HepG2 (cell line): Measurements from ENCODE around the gene USP36. TPM values are rescaled to one million over a fixed set of nuclear protein-coding genes. Genes with fewer than 3 reads are reported as not detected.
"Not testable (repeated sequence)": the region's sequence is repeated elsewhere in the genome, so short reads cannot be mapped to it uniquely, and the experiment has no call there.

Source experiments
- ATAC-seq: fragments of 200-7000 bp; cut with Tn5 transposase; 3 replicates; pipeline ENCODE4 v1.9.1; 2020; ENCODE audit warnings: mild to moderate bottlenecking, moderate library complexity
- BruUV-seq: library from RNA; stranded (reverse); fragments of 400-500 nt; replicated peaks from 2 replicates; lab custom pipeline; 2021; lab: Mats Ljungman, UMichigan
- CTCF ChIA-PET: fragments of 300-600 bp; formaldehyde crosslinking; extraction: SDS; loops from one replicate; lab custom pipeline; 2021; ENCODE audit warnings: low total read pairs, inconsistent platforms, low intra/inter-chr PET ratio; lab: Yijun Ruan, JAX
- POLR2A ChIA-PET: fragments of 350-600 bp; sonication (Branson Sonifier 250); formaldehyde crosslinking; loops from one replicate; lab custom pipeline; 2020; ENCODE audit warnings: antibody characterized with exemption, inconsistent platforms; lab: Yijun Ruan, JAX
- DNase-seq: peaks from one replicate; pipeline ENCODE4 v3.0.0-alpha.2; 2015; ENCODE audit warnings: low spot score
- FAIRE-seq: peaks from 3 replicates; lab custom pipeline; 2011; peaks lifted over from hg19 to GRCh38; lab: Jason Lieb, UNC
- H2AFZ ChIP-seq: one replicate; pipeline ENCODE4 v1.6.1; 2011; ENCODE audit warnings: low read length, inconsistent platforms
- H3K27ac ChIP-seq: fragments of 300-600 bp; 3 replicates; pipeline ENCODE4 v1.8.0; 2011; ENCODE audit warnings: mixed run types, mild to moderate bottlenecking, mixed read lengths, low read length, inconsistent platforms; ENCODE audit not compliant: insufficient read depth; ENCODE audit errors: extremely low read length
- H3K27me3 ChIP-seq, 2 experiments: fragments of 200-600 bp in 1 of 2; 2 replicates in 1 of 2; 3 replicates in 1 of 2; pipeline versions ENCODE4 v1.6.0 to v1.8.0; 2011; ENCODE audit warnings: low read length in 2 of 2, mild to moderate bottlenecking in 2 of 2, moderate library complexity in 2 of 2, inconsistent platforms in 1 of 2; ENCODE audit not compliant: insufficient read depth in 2 of 2, control insufficient read depth in 1 of 2
- H3K36me3 ChIP-seq, 2 experiments: fragments of 200-600 bp in 1 of 2; replicated peaks in 1 of 2; 2 replicates in 1 of 2; 3 replicates in 1 of 2; pipeline versions ENCODE4 v1.5.1 to v1.8.0; 2011; ENCODE audit warnings: low read length in 2 of 2, inconsistent platforms in 1 of 2; ENCODE audit not compliant: insufficient read depth in 2 of 2, control insufficient read depth in 1 of 2
- H3K4me1 ChIP-seq: 2 replicates; pipeline ENCODE4 v1.5.1; 2012; ENCODE audit warnings: low read length, inconsistent platforms; ENCODE audit not compliant: insufficient read depth
- H3K4me2 ChIP-seq: 2 replicates; pipeline ENCODE4 v1.6.0; 2011; ENCODE audit warnings: low read depth, low read length, inconsistent platforms
- H3K4me3 ChIP-seq, 3 experiments: fragments of 200-600 bp in 1 of 3; sonication (generic), shearing (Covaris generic) in 1 of 3; replicated peaks in 1 of 3; 2 replicates each; pipeline ENCODE4 v1.5.1; 2011 to 2016; ENCODE audit warnings: low read length in 3 of 3, inconsistent platforms in 2 of 3, low read depth in 2 of 3, mild to moderate bottlenecking in 2 of 3, control low read depth in 1 of 3, mixed read lengths in 1 of 3; ENCODE audit not compliant: insufficient read depth in 1 of 3
- H3K79me2 ChIP-seq: one replicate; pipeline ENCODE4 v1.6.1; 2011; ENCODE audit warnings: low read length, inconsistent platforms; ENCODE audit not compliant: insufficient read depth
- H3K9ac ChIP-seq: 2 replicates; pipeline ENCODE4 v1.6.0; 2011; ENCODE audit warnings: mild to moderate bottlenecking, low read depth, low read length, inconsistent platforms; ENCODE audit not compliant: insufficient read depth
- H3K9me3 ChIP-seq: 2 replicates; pipeline ENCODE4 v1.5.1; 2012; ENCODE audit warnings: mild to moderate bottlenecking, low read length
- H4K20me1 ChIP-seq: 2 replicates; pipeline ENCODE4 v1.6.0; 2011; ENCODE audit warnings: inconsistent platforms, mild to moderate bottlenecking, low read length, moderate library complexity; ENCODE audit not compliant: insufficient read depth
- ADNP ChIP-seq: sonication (generic); formaldehyde crosslinking; IDR thresholded peaks from 2 replicates; pipeline ENCODE4 v1.4.0; 2020; ENCODE audit warnings: missing genetic modification reagents
- ATF6 ChIP-seq: sonication (generic); formaldehyde crosslinking; conservative IDR thresholded peaks from 2 replicates; pipeline ENCODE4 v1.4.0; 2020; ENCODE audit warnings: missing genetic modification reagents
- ZSCAN22 ChIP-seq: sonication (generic); formaldehyde crosslinking; IDR thresholded peaks from 2 replicates; pipeline ENCODE4 v1.4.0; 2020; ENCODE audit warnings: mild to moderate bottlenecking, missing genetic modification reagents
- WGBS: methylation state at CpG from one replicate; pipeline ENCODE4 v1.1.6; 2017; ENCODE audit warnings: low lambda C conversion rate; 5-methylcytosine and 5-hydroxymethylcytosine counted together
- in situ Hi-C: cut with HindIII; loops from 2 replicates; pipeline ENCODE4 v1.10.0; 2017; ENCODE audit warnings: low pct_unique_long_range_greater_than_20kb; ENCODE audit not compliant: extremely low pct_ligation_motif_present
- intact Hi-C: fragments of 100-400 bp; cut with micrococcal nuclease; formaldehyde crosslinking; loops from one replicate; pipeline ENCODE4 v1.10.0; 2022; ENCODE audit not compliant: unreplicated experiment
- polyA plus RNA-seq, 8 experiments: library from polyadenylated mRNA; depleted of rRNA in 3 of 8; stranded (reverse) in 7 of 8; unstranded in 1 of 8; fragments of >200 nt; fragmentation: Illumina TruSeq in 4 of 8; extraction: Trizol in 4 of 8; gene quantifications; 2 replicates each; pipeline versions ENCODE4 v1.2.1 to v1.2.3, GENCODE V29; 2011 to 2016; ENCODE audit warnings: low read depth in 4 of 8, missing spikeins in 1 of 8, mixed read lengths in 1 of 8; ENCODE audit not compliant: insufficient read depth in 1 of 8
- total RNA-seq, 5 experiments: library from RNA; depleted of rRNA; stranded (reverse); fragments of >200 nt; fragmentation: Illumina TruSeq; extraction: Trizol; gene quantifications; 2 replicates each; pipeline ENCODE4 v1.2.3, GENCODE V29; 2016; ENCODE audit warnings: low read depth in 1 of 5

Gene USP36
- total and polyA plus RNA-seq, 2 of the 13 experiments (the other 11 are each of a cell fraction or from before 2014, with no cell fraction given), result 29.6 to 45.9 TPM

GRCh38 chr17:78878871-78879527 is 38.4 kb upstream of the USP36 start:
- H3K4me2 ChIP-seq, result no peak overlapping the region
- TF ChIP-seq ZSCAN22 (CRISPR knock-in tag), result no peak
- no peak for TF ChIP-seq ADNP

GRCh38 chr17:78878261-78878660 is 37.6 kb upstream of the USP36 start:
- no peak overlapping the region for H3K9ac ChIP-seq
- POLR2A ChIA-PET, result interaction anchor here (0.6 kb wide), 1 partner anchor 148 kb away, joined by 3 read pairs; no protein-coding TSS in a partner anchor
- H3K27ac ChIP-seq, result no peak overlapping the region
- FAIRE-seq, result no peak
- CTCF ChIA-PET, result no interaction called here
- no peak overlapping the region for H3K4me3 ChIP-seq
- no TSS peak for BruUV-seq
- intact Hi-C loops (no loop called here), in situ Hi-C loops (no loop called here)
- no peak overlapping the region for H3K4me2 ChIP-seq
- H4K20me1 ChIP-seq, result no peaks in the 10 kb centered on the region
- DNase-seq, result no peak
- no peaks in the 10 kb centered on the region for H3K9me3 ChIP-seq
- H2AFZ ChIP-seq, result no peak overlapping the region
- WGBS, result 94% methylated on average over 15 of the region's 15 CpGs
- 0 out of 5 replicates have a peak, but pooled peaks cover 0 to 5% of the 10 kb centered on the region in 2 experiments for H3K36me3 ChIP-seq
- no peaks in the 10 kb centered on the region for H3K79me2 ChIP-seq
- no peaks in the 10 kb centered on the region for H3K27me3 ChIP-seq
- H3K4me1 ChIP-seq, result peaks cover 11% of the 10 kb centered on the region
- ATAC-seq, result no peak
- TF ChIP-seq ATF6 (CRISPR knock-in tag), result no peak

More at GRCh38 chr17:78878871-78879527, 38.4 kb upstream of the USP36 start:
- H3K27ac ChIP-seq, result no peak overlapping the region
- ATAC-seq (no peak), FAIRE-seq (no peak), DNase-seq (no peak)
- H3K4me1 ChIP-seq, result peaks cover 19% of the 10 kb centered on the region
- no peak overlapping the region for H3K4me3 ChIP-seq
- H4K20me1 ChIP-seq, result no peaks in the 10 kb centered on the region
- in situ Hi-C loops, result no loop called here
- H3K36me3 ChIP-seq, result no peaks in the 10 kb centered on the region
- no peak overlapping the region for H3K9ac ChIP-seq
- H3K27me3 ChIP-seq, result no peaks in the 10 kb centered on the region
- H2AFZ ChIP-seq, result no peak overlapping the region
- intact Hi-C loops, result no loop called here
- WGBS, result 89% methylated on average over 14 of the region's 14 CpGs
- ChIA-PET CTCF (no interaction called here), POLR2A (no interaction called here)
- no peaks in the 10 kb centered on the region for H3K79me2 ChIP-seq
- BruUV-seq, result no TSS peak
- H3K9me3 ChIP-seq, result no peaks in the 10 kb centered on the region

- WGBS, result 89% methylated on average over 8 of the region's 8 CpGs
- FAIRE-seq, H3K4me2 ChIP-seq, intact Hi-C loops, H3K27ac ChIP-seq, DNase-seq, H3K4me3 ChIP-seq, H3K9ac ChIP-seq, in situ Hi-C loops, ATAC-seq, H2AFZ ChIP-seq, H3K36me3 ChIP-seq, BruUV-seq, H3K4me1 ChIP-seq, H4K20me1 ChIP-seq, H3K27me3 ChIP-seq, H3K9me3 ChIP-seq, CTCF ChIA-PET, H3K79me2 ChIP-seq: not testable (repeated sequence)
- POLR2A ChIA-PET, result interaction anchor here (0.6 to 1.7 kb wide), 2 partner anchors 86 to 103 kb away, joined by 3 read pairs; partner anchors contain the start of gene LGALS3BP
Observed at GRCh38 chr17:78876954-78877517, 36.4 kb upstream of the USP36 start.
